ENCODE results near the gene MGST3.
"Not testable (repeated sequence)": the region's sequence is repeated elsewhere in the genome, so short reads cannot be mapped to it uniquely, and the experiment has no call there.

MGST3 gene

DNA sequence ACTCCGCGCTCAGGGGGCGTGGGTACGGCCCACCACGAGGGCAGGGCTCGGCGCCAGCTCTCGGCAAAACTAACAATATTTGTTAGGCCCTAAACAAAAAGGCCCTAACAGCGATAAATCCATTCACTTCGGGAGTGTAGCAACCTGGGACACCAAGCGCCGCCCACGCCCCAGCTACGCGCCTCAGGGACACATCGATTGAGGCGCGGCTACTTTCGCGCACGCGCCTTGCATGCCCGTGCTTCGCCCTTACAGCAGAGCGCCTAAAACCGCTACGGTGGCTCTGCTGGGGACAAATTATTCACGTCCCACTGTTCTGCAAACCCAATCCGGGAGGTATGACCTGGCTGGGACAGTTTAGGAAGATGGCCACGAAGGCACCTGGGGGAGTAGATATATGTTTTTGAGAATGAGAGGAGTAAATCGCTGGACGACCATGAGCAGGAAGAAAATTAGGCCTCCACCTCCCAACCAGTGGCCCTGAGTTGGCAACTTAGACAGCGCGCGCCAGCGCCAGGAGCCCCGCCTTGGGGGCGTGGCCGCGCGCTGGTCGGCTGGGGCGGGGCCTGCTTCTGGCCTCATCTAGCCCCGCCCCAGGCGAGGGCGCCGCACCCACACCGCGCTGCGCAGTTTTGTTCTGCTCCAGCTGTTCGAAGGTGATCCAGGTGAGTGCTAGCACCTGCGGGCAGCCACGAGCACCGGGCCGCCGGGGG, at the start of gene MGST3:
Gene MGST3 (plus strand): TSS at position 606 of the 713 bp plus-strand sequence. CDS start 18,614 bp downstream, outside the sequence.
- DNase-seq (ENCODE audit: low read depth in 2 of 2): peak; percentile 92 to 95

- DNase-seq (ENCODE audit: low read depth in 2 of 2): no peak
These were observed 49.1 kb upstream of the MGST3 start for GRCh38 chr1:165581926-165582325.

DNA sequence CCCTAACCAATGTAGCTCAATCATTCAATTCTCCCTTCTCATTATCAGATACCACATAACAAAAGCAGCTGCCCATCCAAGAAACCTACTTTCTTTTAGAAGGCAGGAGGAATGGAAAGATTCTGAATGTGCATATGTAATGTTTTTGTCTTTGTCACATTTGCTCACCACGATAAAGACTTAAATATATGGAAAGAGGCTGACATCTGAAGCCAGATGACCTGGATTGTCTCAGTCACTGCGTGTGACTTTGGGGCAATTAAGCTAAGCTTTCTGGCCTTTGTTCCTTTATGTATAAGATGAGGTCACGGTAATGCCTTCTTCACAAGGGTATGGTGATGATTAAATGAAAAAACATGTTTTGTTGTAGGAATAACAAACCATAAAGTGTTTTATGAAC, 44.6 kb upstream of the MGST3 start:
- no peak for DNase-seq (ENCODE audit: low read depth in 2 of 2)

DNA sequence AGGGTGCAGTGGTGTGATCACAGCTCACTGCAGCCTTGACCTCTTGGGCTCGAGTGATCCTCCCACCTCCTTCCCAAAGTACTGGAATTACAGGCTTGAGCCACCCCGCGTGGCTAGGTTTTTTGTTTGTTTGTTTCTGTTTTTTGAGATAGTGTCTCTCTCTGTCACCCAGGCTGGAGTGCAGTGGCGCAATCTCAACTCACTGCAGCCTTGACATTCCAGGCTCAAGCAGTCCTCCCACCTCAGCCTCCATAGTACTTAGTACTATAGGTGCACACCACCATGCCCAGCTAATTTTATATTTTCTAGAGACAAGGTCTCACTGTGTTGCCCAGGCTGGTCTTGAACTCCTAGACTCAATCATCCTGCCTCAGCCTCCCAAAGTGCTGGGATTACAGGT, 39.6 kb upstream of the MGST3 start:
- not testable (repeated sequence) for DNase-seq (ENCODE audit: low read depth in 2 of 2)

DNA sequence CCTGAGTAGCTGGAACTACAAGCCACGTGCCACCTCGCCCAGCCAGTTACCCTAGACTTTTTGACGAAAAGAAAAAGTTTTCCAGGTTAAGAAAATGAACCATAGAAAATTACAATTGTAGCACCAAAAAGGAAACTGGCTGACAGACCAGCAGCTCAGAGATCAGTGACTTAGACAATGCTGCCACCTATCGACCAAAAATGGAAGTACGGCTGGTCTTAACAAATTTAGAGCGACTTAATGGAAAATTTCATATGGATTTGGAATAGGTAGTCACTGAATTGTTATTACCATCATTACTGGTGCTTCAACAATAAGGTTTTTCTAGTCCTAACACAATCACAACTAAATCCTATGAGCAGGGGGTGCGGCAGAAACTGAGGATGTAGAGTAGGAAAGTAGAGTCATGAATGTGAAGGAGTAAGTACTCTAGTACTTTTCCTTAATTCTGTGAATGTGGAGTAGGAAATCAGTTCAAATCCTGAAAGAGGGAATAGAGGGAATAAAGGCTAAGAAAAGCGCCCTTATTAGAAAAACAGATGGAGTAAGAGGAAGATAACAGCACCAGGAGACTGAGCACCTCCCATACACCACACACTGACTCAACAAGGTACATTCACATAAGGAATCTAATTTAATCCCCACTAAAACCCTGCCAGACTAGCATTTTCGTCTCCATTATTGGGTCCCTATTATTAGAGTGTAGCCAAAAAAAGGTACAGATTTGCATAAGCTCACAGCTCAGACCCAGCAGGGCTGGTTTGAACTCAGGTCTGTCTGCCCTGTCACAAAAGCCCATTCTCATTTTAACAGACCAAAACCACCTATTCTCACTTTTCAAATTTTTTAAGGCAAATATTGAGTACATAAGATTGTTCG, 37.9 kb upstream of the MGST3 start:
- peak; percentile 41 to 61 for DNase-seq (ENCODE audit: low read depth in 2 of 2)

GRCh38 chr1:165595246-165595938, 35.6 kb upstream of the MGST3 start:
- DNase-seq (ENCODE audit: low read depth in 2 of 2): no peak

DNA sequence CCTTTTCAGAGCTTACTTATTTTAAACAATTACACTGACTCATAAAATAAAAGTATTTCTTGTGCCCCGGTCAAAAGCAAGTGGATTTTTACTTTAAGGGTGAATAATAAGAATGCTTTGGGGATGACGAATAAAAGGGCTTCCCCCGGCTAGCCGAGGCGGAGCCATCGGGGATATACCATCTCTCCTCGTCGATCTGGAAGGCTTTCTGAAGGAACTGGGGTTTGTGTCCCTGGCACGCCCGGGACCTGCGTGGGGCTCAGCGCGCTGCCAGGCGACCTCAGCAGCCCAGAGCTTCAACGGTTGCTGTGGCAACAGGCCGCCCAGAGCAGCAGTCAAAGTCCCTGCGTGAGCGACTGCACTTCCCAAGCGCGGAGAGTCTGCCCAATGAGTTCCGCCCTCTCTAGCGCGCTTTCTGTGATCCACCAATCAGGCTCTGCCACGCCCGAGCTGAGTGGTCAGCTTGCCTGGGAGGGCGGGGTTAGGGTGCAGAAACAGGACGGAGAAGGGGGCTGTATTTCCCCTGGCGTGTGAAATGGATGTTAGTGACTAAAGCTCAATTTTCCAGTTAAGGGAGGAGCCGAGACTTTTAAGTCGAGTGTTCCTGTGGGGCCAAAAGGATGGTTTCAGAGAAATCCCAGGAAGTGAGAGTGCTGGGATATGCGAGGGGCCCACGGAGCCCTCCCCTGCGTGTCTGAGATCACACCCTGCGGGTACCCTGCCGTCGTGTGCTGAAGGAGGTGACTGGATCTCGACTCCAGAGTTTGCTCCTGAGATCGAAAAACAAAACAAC, 33.0 kb upstream of the MGST3 start:
- DNase-seq (ENCODE audit: low read depth in 2 of 2): peak; percentile 93 to 95

DNA sequence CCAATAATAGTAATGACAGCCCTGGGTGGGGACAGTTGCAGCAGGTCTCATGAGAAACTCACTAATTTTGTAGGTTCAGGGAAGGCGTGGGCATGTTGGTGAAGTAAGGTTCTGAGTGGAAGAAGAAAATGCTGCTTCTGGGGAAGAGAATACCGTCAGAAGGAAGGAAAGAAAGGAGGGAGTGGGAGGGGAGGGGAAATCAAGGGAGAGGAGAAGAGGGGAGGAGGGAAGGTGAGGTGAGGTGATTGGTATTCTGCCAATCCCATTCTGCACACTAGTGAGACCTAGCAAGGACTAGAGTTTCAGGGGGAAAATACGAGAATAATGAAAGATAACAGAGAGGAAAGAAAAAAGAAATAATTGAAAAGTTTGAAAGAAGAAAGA, 32.4 kb upstream of the MGST3 start:
- peak in 1 of 2 donors; percentile 5 for DNase-seq (ENCODE audit: low read depth in 2 of 2)

- DNase-seq (ENCODE audit: low read depth in 2 of 2): no peak
These were observed 30.2 kb upstream of the MGST3 start for GRCh38 chr1:165600793-165601192.

DNA sequence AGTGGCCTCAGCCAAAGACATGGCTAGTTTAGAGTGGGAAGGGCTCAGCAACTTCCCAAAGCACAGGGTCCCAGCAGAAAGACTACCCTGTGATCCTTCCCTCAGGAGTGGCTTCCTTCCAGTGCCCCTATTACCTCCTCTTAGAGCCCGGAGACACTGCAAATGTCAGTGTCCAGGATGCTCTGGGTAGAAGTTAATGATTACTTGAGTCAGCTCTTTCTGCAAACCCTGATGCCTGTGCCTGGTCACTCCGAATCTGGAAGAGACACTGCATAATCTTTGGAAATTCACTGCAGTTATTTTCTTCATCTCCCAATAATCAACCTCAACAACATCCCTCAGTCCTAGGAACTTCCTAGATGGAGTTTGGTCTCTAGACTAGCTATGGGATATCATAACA, 27.2 kb upstream of the MGST3 start:
- no peak for DNase-seq (ENCODE audit: low read depth in 2 of 2)

- no peak for DNase-seq (ENCODE audit: low read depth in 2 of 2)
These were observed 25.8 kb upstream of the MGST3 start for GRCh38 chr1:165605246-165605645.

DNA sequence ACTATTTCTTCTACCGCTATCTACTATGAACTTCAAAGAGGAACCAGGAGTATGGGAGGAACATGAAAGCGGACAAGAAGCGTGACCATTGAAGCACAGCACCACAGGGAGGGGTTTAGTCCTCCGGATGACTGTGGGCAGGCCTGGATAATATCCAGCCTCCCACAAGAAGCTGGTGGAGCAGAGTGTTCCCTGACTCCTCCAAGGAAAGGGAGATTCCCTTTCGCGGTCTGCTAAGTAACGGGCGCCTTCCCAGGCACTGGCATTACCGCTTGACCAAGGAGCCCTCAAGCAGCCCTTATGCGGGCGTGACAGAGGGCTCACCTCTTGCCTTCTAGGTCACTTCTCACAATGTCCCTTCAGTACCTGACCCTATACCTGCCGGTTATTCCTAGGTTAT, 24.4 kb upstream of the MGST3 start:
- DNase-seq (ENCODE audit: low read depth in 2 of 2): not testable (repeated sequence)

DNA sequence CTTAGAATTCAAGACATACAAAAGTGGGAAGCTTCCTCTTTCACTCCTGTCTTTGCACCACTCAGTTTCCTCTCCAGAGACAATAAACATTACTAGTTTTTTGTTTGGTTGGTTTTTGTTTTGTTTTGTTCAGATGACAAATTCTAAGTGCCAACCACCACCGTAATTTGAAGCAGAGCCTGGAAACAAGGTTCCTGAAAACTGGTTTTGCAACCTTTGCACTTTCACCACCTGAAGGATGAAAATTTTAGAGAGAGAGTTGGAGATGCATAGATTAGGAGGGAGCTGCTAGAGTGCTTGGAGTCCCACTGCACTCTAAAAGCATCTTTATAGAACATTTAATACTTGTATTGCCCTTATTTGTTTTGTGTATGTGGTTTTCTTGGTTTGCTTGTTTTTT, 20.2 kb upstream of the MGST3 start:
- DNase-seq (ENCODE audit: low read depth in 2 of 2): no peak

DNA sequence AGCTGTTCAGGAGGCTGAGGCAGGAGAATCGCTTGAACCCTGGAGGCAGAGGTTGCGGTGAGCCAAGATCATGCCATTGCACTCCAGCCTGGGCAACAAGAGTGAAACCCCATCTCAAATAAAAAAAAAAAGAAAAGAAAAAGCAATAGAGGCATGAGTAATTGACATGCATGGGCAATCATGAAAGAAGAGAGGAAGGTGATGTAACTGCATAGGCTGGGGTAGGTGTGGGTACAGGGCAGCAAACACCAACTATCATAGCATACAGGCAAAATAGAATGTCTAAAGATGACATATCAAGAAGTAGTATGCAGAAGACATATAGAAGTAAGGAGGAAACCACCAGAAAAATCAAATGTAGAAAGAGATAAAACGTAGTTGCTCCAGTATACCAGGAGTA, 19.0 kb upstream of the MGST3 start:
- no peak for DNase-seq (ENCODE audit: low read depth in 2 of 2)

- DNase-seq (ENCODE audit: low read depth in 2 of 2): no peak
These were observed 14.9 kb upstream of the MGST3 start for GRCh38 chr1:165616054-165616612.

GRCh38 chr1:165616987-165617546, 14.0 kb upstream of the MGST3 start:
- no peak for DNase-seq (ENCODE audit: low read depth in 2 of 2)

DNA sequence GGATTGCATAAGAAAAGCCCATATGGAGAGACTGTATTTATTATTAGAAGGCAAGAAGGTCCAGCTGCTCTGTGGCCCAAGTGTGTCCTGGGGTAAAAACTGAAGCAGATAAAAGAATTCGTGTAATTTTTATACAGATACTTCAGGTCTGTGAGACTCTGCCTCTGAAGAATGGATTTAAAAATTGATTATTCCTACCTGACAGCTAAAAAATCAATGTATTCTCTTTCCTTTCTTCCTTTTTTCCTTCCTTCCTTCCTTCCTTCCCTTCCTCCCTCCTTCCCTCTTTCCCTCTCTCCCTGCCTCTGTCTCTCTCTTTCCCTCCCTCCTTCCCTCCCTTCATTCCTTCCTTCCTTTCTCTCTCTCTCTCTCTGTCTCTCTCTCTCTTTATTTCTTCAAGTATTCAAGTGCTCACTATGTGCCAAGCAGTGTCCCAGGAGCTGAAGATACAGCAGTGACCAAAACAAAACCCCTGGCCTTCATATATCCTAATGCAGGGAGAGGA, 11.3 kb upstream of the MGST3 start:
- no peak for DNase-seq (ENCODE audit: low read depth in 2 of 2)

DNA sequence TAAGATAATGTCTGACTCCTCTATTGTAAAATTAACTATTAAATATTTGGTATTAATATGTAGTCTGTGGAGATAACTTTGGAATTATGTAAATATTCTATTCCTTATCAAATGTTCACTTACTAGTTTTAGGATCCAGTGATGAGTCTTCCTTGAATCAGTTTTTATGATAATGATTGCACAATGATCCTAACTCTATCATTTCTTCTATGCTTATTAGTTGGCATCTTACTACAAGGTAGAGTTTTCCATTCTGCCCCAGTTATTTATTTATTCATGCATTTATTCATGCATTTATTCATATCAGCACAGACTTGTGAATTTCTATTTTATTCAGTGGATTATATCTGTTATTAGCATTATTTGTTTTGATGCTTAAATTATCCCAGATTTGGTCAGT, 7.4 kb upstream of the MGST3 start:
- DNase-seq (ENCODE audit: low read depth in 2 of 2): no peak

- no peak for DNase-seq (ENCODE audit: low read depth in 2 of 2)
These were observed 6.6 kb upstream of the MGST3 start for GRCh38 chr1:165624441-165624840.

DNA sequence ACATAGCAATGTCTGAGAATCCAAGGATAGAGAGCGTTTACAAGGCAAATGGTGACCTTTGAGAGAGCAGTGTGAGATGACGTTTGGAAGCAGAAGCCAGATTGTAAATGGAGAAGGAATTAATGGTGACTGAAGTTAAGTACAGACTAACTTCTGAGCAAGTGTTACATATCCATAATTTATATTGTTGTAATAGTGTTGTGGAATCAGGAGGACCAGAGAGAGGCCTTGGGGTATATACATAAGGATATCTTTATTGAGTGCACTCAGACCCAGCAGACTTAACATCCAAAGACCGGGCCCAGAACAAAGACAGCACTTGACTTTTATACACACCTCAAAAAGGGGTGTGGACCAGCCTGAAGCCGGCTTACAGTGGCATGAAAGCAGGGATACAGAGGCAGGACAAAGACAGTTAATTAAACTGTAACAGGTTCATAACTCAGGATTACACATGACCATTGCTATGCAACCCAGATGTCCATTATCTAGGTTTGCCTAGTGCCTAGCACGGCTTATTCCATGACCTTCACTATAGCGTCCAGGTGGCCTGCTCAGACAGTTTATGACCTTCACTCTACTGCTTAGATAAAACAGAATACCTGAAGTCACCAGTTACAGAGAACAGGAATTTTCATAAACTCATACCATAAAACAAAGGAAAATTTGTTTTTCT, 2.7 kb upstream of the MGST3 start:
- no peak for DNase-seq (ENCODE audit: low read depth in 2 of 2)
